Activated T-cell treated with anti-CD3 and anti-CD28 coated beads, Interleukin-2, amount 50 U/mL, for 72 hours (primary cell): ENCODE data around the gene DCN. TPM values are rescaled to one million over a fixed set of nuclear protein-coding genes. Genes with fewer than 3 reads are reported as not detected.

Experiments used
- ATAC-seq, 2 donors: fragments of 150-1000 bp; cut with Tn5 transposase; replicated peaks in 1 of 2; 2 replicates each; pipeline ENCODE4 v1.10.0; 2021; ENCODE audit warnings: moderate library complexity in 2 of 2, mild to moderate bottlenecking in 1 of 2
- DNase-seq, 2 donors: peaks; one replicate each; pipeline ENCODE4 v3.0.0; 2021 to 2022; ENCODE audit warnings: mixed read lengths in 1 of 2
- H3K27ac Mint-ChIP-seq: one replicate; pipeline ENCODE4 v1.8.0; 2022; ENCODE audit warnings: mild to moderate bottlenecking, moderate library complexity, mixed read lengths
- H3K27me3 Mint-ChIP-seq: one replicate; pipeline ENCODE4 v1.8.0; 2022; ENCODE audit warnings: low read depth, mixed read lengths
- H3K36me3 Mint-ChIP-seq, 2 donors: one replicate each; pipeline ENCODE4 v1.8.0; 2022; ENCODE audit warnings: mixed read lengths in 2 of 2, mild to moderate bottlenecking in 1 of 2; ENCODE audit not compliant: insufficient read depth in 2 of 2
- H3K4me1 Mint-ChIP-seq: one replicate; pipeline ENCODE4 v1.8.0; 2022; ENCODE audit warnings: low read depth, mixed read lengths
- H3K4me3 Mint-ChIP-seq, 2 donors: one replicate each; pipeline ENCODE4 v1.8.0; 2022; ENCODE audit warnings: mild to moderate bottlenecking in 2 of 2, mixed read lengths in 2 of 2, moderate library complexity in 2 of 2
- H3K9me3 Mint-ChIP-seq, 2 donors: one replicate each; pipeline ENCODE4 v1.8.0; 2022; ENCODE audit warnings: mixed read lengths in 2 of 2
- total RNA-seq, 2 donors: library from RNA; stranded (reverse); gene quantifications; one replicate each; pipeline ENCODE4 v1.2.3, GENCODE V29; 2022

The DCN gene
- total RNA-seq, 2 donors from 2014 or later = not detected

GRCh38 chr12:91144053-91144452 is 38.6 kb downstream of the DCN start:
- H3K36me3 Mint-ChIP-seq = no peaks in the 10 kb centered on the region
- no peak for ATAC-seq
- no peak overlapping the region for H3K4me3 Mint-ChIP-seq
- no peaks in the 10 kb centered on the region for H3K4me1 Mint-ChIP-seq
- no peaks in the 10 kb centered on the region for H3K9me3 Mint-ChIP-seq
- no peaks in the 10 kb centered on the region for H3K27me3 Mint-ChIP-seq
- no peak overlapping the region for H3K27ac Mint-ChIP-seq
- DNase-seq = no peak

- H3K4me3 Mint-ChIP-seq = no peak overlapping the region
- no peaks in the 10 kb centered on the region for H3K9me3 Mint-ChIP-seq
- H3K36me3 Mint-ChIP-seq = no peaks in the 10 kb centered on the region
- no peak overlapping the region for H3K27ac Mint-ChIP-seq
- DNase-seq (no peak), ATAC-seq (no peak)
- H3K27me3 Mint-ChIP-seq = no peaks in the 10 kb centered on the region
- no peaks in the 10 kb centered on the region for H3K4me1 Mint-ChIP-seq
These were observed 39.4 kb downstream of the DCN start for GRCh38 chr12:91143206-91143605.

GRCh38 chr12:91142221-91142631 is 40.4 kb downstream of the DCN start:
- no peak overlapping the region for H3K4me3 Mint-ChIP-seq
- H3K9me3 Mint-ChIP-seq = no peaks in the 10 kb centered on the region
- H3K27ac Mint-ChIP-seq = no peak overlapping the region
- DNase-seq (no peak), ATAC-seq (no peak)
- H3K27me3 Mint-ChIP-seq = no peaks in the 10 kb centered on the region
- no peaks in the 10 kb centered on the region for H3K4me1 Mint-ChIP-seq
- H3K36me3 Mint-ChIP-seq = no peaks in the 10 kb centered on the region

GRCh38 chr12:91140026-91140931 is 42.3 kb downstream of the DCN start:
- H3K27me3 Mint-ChIP-seq = no peaks in the 10 kb centered on the region
- H3K36me3 Mint-ChIP-seq = no peaks in the 10 kb centered on the region
- no peaks in the 10 kb centered on the region for H3K9me3 Mint-ChIP-seq
- no peaks in the 10 kb centered on the region for H3K4me1 Mint-ChIP-seq
- no peak for ATAC-seq
- H3K4me3 Mint-ChIP-seq = no peak overlapping the region
- no peak for DNase-seq
- H3K27ac Mint-ChIP-seq = no peak overlapping the region

GRCh38 chr12:91139286-91139685 is 43.3 kb downstream of the DCN start:
- no peak for ATAC-seq
- no peaks in the 10 kb centered on the region for H3K27me3 Mint-ChIP-seq
- H3K4me3 Mint-ChIP-seq = no peak overlapping the region

GRCh38 chr12:91138337-91138920 is 44.2 kb downstream of the DCN start:
- no peak for ATAC-seq
- H3K27ac Mint-ChIP-seq = no peak overlapping the region

More at GRCh38 chr12:91139286-91139685, 43.3 kb downstream of the DCN start:
- no peaks in the 10 kb centered on the region for H3K4me1 Mint-ChIP-seq
- H3K27ac Mint-ChIP-seq = no peak overlapping the region
- DNase-seq = no peak
- H3K36me3 Mint-ChIP-seq = no peaks in the 10 kb centered on the region
- H3K9me3 Mint-ChIP-seq = no peaks in the 10 kb centered on the region

GRCh38 chr12:91133871-91134270 is 48.7 kb downstream of the DCN start:
- Mint-ChIP-seq H3K9me3 (no peaks in the 10 kb centered on the region), H3K36me3 (no peaks in the 10 kb centered on the region), H3K27ac (no peak overlapping the region), H3K4me3 (no peak overlapping the region), H3K4me1 (no peaks in the 10 kb centered on the region), H3K27me3 (no peaks in the 10 kb centered on the region)
- no peak for ATAC-seq
- no peak for DNase-seq

More at GRCh38 chr12:91138337-91138920, 44.2 kb downstream of the DCN start:
- Mint-ChIP-seq H3K9me3 (no peaks in the 10 kb centered on the region), H3K4me1 (no peaks in the 10 kb centered on the region), H3K4me3 (no peak overlapping the region), H3K27me3 (no peaks in the 10 kb centered on the region), H3K36me3 (no peaks in the 10 kb centered on the region)
- no peak for DNase-seq

GRCh38 chr12:91129662-91130362 is 52.8 kb downstream of the DCN start:
- no peaks in the 10 kb centered on the region for H3K9me3 Mint-ChIP-seq
- H3K4me1 Mint-ChIP-seq = no peaks in the 10 kb centered on the region
- no peak overlapping the region for H3K27ac Mint-ChIP-seq
- no peaks in the 10 kb centered on the region for H3K36me3 Mint-ChIP-seq
- DNase-seq (no peak), ATAC-seq (no peak)
- H3K27me3 Mint-ChIP-seq = no peaks in the 10 kb centered on the region
- no peak overlapping the region for H3K4me3 Mint-ChIP-seq

- no peak overlapping the region for H3K4me3 Mint-ChIP-seq
- no peak for ATAC-seq
- no peak overlapping the region for H3K27ac Mint-ChIP-seq
- no peaks in the 10 kb centered on the region for H3K27me3 Mint-ChIP-seq
- H3K4me1 Mint-ChIP-seq = no peaks in the 10 kb centered on the region
- H3K9me3 Mint-ChIP-seq = no peaks in the 10 kb centered on the region
- no peak for DNase-seq
- no peaks in the 10 kb centered on the region for H3K36me3 Mint-ChIP-seq
These were observed 54.9 kb downstream of the DCN start for GRCh38 chr12:91127751-91128150.

GRCh38 chr12:91127306-91127705 is 55.3 kb downstream of the DCN start:
- DNase-seq (no peak), ATAC-seq (no peak)
- no peak overlapping the region for H3K27ac Mint-ChIP-seq
- no peaks in the 10 kb centered on the region for H3K4me1 Mint-ChIP-seq
- no peak overlapping the region for H3K4me3 Mint-ChIP-seq
- H3K36me3 Mint-ChIP-seq = no peaks in the 10 kb centered on the region
- H3K27me3 Mint-ChIP-seq = no peaks in the 10 kb centered on the region
- H3K9me3 Mint-ChIP-seq = no peaks in the 10 kb centered on the region

- Mint-ChIP-seq H3K27ac (no peak overlapping the region), H3K4me1 (no peaks in the 10 kb centered on the region), H3K36me3 (no peaks in the 10 kb centered on the region), H3K9me3 (no peaks in the 10 kb centered on the region), H3K27me3 (no peaks in the 10 kb centered on the region), H3K4me3 (no peak overlapping the region)
- ATAC-seq (no peak), DNase-seq (no peak)
These were observed 56.1 kb downstream of the DCN start for GRCh38 chr12:91126516-91126915.

GRCh38 chr12:91123236-91123916 is 59.2 kb downstream of the DCN start:
- ATAC-seq (no peak), DNase-seq (no peak)
- H3K27me3 Mint-ChIP-seq = no peaks in the 10 kb centered on the region
- no peaks in the 10 kb centered on the region for H3K36me3 Mint-ChIP-seq
- H3K9me3 Mint-ChIP-seq = no peaks in the 10 kb centered on the region
- no peak overlapping the region for H3K4me3 Mint-ChIP-seq
- H3K27ac Mint-ChIP-seq = no peak overlapping the region
- H3K4me1 Mint-ChIP-seq = no peaks in the 10 kb centered on the region

GRCh38 chr12:91120781-91121180 is 61.8 kb downstream of the DCN start:
- no peaks in the 10 kb centered on the region for H3K9me3 Mint-ChIP-seq
- no peak overlapping the region for H3K27ac Mint-ChIP-seq
- H3K27me3 Mint-ChIP-seq = no peaks in the 10 kb centered on the region
- no peak for ATAC-seq
- no peak overlapping the region for H3K4me3 Mint-ChIP-seq
- no peaks in the 10 kb centered on the region for H3K36me3 Mint-ChIP-seq
- no peaks in the 10 kb centered on the region for H3K4me1 Mint-ChIP-seq
- DNase-seq = no peak
